NCI-H526 treated with DMSO at 0.1 percent for 48 hours (cell line): ENCODE data around the gene COL23A1.
"Not testable (repeated sequence)": the region's sequence is repeated elsewhere in the genome, so short reads cannot be mapped to it uniquely, and the experiment has no call there.

Experiments used
- DNase-seq: peaks from one replicate; lab custom pipeline; 2025; lab: John Stamatoyannopoulos, UW

Gene COL23A1

DNA sequence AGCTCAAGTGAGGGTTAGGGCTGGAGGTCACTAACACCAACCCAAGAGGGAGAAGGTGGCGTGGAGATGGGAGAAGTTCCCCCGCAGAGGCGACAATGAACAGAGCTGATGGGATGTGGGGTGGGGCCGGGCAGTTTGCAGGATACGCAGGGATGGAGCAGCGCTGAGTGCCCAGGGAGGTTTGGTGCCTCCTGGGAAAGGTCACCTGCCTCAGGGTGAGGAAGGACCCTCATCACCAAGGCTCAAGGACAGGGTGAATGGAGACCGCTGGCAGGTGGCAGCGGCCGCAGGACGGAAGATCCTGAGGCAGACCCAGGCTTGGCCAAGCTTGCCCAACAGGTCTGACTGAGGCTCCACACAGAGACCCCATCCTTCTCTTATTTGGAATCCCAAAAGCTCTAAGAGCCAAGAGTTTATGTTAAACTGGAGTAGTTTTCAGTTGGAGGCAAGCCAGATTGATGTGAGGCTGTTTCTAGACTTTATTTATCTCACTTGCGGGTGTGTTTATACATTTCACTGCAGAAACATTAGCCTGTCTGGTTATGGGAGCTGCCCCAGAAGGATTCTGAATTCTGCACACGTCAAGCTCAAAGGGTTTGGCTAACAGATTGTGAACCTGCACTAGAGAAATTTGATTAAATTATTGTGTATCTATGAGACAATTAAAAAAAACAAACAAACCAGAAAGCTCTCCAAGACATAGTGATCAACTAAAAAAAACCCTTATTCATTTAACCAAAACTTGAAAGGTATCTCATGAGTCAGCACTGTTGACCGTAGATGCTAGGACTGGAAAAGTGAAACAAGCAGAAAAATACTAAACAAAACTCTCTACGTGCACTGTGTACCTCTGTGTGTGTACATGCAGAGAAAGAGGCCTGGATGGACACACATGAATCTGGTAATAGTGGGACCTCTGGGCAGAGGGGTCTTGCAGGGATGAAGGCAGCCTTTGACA, 211.4 kb downstream of the COL23A1 start:
- DNase-seq = no peak

DNA sequence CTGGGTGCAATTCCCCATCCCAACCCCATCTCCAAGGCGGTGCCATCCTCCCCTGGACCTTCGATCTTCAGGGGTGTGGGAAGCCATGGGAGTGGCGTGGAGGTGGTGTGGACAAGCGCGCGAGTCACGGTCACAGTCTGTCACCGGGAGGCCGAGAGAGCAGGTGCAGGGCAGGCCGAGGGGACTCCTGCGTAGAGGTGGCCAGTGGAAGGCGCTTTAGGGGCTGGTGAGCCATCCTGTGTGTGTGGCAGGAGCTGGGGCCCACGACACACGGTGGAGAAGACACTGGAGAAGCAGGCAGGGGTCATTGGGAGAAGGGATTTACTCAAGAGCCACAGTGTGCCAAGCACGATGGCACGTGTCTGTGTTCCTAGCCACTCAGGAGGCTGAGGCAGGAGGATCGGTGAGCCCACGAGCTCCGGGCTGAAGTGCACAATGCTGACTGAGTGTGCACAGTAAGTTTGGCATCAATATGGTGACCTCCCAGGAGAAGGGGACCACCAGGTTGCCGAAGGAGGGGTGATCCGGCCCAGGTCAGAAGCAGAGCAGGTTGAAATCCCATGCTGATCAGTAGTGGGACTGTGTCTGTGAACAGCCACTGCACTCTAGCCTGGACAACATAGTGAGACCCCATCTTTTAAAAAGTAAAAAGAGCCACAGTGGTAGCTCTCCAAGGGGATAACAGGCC, 212.5 kb downstream of the COL23A1 start:
- DNase-seq = no peak

DNA sequence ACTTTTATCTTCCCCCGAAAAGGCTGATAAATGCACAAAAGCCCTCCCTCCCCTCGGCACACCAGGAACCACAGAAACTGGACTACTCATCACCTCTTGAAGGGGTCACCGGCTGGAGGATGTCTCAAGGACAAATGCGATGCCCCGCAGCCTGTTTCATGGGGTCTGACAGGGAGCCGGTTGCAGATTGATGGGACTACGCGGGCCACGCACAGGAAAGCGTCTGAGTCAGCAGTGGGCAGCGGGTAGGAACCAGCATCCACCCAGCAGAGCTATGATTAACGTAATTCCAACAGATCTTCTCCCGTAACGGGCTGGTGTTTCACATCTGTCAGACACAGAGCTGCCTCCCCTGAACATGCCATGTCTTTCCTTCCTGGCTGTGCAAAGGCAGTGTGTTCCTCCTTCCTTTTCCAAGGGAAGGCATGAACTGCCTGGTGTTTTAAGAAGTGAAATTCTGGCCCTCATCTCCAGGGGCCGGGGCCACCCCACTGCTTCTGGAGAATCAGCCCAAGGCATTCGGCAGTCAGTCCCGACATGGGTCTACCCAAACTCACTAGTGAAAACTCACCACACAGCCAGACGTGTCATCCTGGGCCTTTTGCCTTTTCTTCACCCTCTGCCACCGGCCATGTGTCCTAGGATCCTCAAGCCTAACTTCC, 213.1 kb downstream of the COL23A1 start:
- no peak for DNase-seq

DNA sequence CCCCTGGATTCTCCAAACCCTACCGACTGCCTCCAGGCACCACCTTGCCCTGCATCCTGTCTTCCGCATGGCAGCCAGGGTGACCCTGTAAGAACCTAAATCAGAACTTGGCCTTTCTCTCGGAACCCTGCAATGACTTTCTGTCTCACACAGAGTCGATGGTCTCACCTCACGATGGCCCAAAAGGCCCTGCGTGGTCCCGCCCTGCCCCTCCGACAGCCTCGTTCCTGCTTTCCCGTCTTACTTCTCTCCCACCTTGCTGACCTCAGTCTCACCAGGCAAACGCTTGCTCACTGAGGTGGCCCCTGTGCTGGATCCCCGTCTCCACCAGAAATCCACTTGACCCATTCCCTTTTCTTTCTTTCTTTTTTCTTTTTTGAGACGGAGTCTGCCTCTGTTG, 214.8 kb downstream of the COL23A1 start:
- no peak for DNase-seq

DNA sequence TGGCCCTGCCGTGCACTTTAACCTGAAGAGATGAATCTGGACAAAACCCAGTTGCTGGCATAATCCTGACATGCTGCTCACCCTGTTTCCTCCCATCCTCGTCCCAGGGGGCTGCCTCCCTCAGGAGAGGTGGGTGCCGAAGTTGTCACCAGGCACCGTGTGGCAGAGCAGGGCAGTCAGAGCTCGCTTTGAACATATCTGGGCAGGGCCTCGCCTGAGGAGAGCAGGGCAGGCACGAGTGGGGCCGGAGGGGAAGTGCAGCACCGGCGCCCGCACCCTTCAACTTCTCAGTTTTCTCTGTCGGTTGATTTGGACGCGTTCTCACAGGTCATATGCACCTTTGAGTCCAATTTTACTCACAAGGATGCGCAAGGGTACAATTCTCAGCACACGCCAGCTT, 216.5 kb downstream of the COL23A1 start:
- DNase-seq = no peak

DNA sequence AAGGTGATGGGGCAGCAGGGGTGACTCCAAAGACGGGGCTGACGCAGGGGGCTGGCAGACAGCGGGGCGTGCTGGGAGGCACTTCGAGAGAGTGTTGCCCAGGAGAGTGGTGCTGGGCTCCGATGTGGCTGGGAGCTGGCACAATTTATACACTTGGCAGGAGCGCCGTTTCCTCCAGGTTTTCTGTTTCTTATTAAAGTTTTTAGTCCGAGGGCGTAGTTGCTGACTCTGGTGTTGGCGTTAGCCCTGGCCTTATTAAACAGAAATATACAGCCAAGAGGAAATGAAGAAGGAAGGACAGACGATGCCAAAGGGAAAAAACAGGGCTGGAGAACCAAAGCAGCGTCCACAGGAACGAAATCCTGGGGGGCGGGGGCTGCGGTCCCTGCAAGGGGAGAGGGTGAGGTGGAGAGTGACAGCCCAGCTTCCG, 218.0 kb downstream of the COL23A1 start:
- DNase-seq = no peak

DNA sequence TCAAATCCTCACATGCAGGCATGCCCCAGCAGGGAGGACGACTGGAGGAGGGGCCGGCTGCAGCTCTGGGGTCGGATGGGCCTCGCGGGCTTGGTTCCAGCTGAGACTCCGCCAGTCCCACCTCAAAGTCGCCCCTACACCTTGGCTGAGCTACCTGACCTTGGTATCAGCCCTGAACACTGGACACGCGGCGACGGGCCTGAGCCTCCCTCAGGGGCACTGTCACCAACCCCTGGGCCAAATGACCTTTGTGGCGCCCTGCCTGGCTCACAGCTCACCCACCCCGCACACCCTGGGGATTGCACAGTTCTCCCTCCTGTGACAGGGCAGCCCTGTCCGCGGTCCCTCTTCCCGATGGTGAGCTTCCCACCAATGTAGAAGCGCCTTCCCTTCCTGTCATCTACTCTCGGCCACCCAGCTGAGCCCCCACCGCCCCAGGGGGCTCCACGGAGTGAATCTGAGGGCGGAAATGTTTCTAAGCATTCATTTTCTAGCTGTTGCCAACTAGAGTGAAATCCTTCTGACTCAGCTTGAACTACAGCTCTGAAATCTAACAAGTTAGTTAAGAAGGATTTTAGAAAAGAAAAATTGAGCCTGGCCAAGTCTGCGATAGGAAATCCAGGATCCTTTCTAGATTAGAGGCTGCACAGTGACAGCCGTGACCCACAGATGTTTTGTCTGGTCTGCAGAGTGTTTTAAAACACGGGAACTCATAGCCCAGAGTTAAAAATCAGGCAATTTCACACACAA, 218.7 kb downstream of the COL23A1 start:
- DNase-seq = no peak

DNA sequence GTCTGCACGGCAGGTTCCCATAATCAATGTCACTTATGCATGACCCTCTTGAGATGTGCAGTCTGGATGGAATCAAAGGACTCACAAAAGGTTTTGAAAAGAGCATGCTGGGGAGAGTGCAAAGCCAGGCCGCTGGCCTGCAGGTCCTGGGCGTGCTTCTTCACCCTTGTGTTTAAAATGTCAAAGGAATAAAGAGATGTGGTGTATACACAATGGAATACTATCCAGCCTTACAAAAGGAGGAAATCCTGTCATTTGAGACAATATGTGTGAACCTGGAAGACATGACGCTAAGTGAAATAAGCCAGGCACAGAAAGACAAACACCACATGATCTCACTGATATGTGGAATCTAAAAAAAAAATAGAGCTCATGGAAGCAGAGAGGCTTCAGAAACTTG, 220.1 kb downstream of the COL23A1 start:
- DNase-seq = no peak

DNA sequence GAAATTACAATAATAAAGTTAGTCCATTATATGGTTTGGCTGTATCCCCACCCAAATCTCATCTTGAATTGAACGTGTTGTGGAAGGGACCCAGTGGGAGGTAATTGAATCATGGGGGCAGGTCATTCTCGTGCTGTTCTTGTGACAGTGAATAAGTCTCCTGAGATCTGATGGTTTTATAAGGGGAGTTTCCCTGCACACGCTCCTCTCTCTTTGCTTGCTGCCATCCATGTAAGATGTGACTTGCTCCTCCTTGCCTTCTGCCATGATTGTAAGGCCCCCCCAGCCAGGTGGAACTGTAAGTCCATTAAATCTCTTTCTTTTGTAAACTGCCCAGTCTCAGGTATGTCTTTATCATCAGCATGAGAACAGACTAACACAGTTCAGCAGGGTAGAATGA, 220.7 kb downstream of the COL23A1 start:
- DNase-seq = not testable (repeated sequence)

DNA sequence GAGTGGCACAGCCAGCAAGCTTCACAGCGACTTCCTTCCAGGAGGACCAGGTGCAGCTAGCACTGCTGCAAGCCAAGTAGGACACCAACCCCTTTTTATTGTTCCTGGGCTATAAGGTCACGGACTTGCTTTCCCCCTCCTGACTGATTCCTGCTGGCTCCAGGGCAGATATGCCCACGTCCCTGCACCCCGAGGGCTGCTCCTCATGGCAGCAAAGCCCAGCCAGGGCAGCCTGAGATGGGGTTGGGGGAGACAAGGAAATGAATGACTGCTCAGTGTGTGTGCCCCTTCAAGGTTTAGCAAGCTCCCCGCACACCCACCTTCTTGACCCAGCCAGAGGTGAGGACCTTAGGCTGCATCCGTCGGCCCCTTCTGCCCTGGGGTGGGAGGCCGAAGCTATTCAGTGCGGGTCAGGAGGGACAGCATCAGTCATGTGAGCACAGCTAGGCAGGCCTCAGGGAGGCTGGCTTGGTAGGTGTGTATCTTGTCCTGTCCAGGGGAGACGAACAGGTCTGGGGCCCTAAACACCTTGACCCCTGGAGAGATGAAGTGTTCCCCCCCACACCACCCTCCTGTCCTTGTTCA, 221.4 kb downstream of the COL23A1 start:
- DNase-seq = no peak

DNA sequence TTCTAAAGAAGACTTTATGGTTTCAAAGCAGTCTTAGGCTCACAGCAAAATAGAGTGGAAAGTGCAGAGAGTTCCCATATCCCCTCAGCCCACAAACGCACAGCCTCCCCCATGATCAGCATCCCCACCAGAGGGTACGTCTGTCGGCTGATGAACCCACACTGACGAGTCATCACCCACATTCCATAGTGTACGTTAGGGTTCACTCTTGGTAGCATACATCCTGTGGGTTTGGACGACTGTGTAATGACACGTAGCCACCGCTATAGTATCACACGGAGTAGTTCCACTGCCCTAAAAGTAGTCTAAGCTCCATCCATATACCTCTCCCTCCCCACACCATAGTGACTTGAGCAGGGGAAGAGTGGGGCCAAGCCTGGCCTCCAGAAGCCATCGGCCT, 221.9 kb downstream of the COL23A1 start:
- DNase-seq = no peak

DNA sequence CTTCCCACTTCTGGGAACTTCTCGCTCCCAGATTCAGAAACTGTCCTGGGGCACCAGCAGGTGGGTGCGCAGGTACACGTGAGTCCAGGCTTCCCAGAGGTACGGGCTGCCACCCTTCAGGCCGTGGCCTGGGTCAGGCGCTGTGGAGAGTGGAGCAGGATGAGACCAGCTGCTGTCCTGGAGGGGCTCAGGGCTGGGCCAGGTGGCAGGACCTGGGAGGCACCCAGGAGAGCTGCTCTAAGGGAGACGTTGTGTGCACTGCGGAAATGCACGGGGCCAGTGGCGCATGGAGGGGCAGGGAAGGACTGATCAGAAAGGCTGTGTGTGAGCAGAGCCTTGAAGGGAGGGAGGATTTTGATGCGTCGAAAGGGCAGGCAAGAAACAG, 222.5 kb downstream of the COL23A1 start:
- no peak for DNase-seq

DNA sequence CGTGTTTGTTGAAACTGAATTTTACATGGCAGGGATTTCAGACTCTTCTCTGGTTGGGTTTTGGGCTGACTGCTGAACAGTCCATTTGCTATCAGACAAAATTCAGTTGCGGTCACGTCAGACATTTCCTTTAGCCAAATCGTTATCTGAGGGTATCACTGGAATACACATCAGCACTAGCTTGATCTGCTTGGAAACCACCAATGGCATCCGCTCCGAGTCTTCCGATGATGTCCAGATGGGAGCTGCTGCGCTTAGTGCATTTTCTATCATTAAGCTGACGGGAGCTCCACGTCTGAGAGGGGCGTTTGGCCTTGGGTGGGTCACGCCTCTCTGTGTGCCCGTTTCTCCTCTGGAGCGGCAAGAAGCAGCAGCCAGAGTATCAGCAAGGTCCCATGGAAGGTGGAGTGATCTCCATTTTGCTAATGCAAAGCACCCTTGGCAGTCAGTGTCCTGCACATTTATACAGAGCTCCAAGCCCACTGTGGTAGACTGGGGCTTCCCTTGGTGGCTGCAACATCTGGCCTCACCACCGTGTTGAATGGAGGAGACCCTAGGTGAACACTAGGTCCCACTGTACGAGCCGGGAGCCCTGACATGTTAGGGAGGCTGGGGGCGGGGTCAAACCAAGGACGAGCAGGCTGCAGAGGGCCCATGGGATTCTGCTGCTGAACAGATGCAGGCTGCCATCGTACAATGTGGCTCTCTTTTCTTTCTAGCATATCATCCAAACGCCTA, 223.0 kb downstream of the COL23A1 start:
- DNase-seq = no peak

DNA sequence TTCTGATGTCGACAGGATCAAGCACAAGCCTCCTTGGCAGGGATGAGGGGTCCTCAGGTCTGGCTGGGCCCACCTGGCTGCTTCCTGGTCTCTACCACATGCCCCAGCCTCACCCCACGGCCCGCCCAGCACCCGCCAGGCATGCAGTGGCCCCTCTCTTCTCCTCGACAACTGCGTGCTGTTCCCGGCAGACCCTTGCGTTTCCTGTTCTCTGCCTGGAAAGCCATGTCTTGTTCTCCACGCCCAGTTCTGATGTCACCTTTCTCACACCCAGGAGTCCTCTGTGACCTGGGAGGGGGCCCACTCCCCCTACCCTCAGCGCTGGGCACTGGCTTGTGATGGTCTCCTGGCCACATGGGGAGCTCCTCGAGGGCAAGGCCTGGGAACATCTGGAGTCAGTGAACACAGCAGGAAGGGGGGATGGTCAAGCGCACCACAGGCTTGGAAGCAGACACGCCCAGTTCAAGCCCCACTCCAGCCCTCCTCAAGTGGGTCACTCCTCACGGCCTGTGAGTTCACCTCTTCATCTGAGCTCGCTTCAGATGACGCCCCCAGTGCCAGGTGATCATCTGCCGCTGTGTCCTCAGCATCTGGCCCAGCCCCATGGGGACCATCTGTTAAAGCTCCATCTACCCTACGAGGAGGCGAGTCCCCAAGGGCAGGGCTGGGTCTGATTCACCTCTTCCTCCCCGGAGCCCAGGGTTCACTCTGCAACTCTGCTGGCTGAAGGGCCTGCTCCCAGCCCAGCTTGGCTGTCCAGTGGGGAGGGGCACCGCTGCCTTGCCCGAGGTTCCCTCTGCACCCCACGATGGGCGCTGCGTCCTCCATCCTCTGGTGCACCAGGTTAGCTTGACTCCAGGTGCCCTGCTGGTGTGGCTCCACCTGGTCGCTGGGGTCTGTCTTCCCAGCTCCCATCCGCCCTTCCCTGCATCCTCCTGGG, 224.4 kb downstream of the COL23A1 start:
- no peak for DNase-seq

DNA sequence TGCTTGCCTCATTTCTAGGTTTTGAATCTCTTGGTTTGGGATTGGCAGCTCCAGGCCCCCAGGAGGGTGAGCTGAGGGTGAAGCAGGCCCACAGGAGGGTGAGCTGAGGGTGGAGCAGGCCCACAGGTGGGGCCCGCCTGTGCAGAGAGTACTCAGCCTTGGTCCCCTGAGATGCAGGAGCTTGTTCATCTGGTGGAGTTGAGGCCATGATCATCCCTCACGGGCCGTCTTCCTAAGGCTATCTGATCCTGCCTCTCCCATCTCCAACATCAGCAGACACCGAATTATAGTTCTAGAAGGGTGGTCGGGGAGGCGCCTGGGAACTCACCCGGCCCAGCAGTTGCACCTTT, 225.9 kb downstream of the COL23A1 start:
- DNase-seq = no peak

DNA sequence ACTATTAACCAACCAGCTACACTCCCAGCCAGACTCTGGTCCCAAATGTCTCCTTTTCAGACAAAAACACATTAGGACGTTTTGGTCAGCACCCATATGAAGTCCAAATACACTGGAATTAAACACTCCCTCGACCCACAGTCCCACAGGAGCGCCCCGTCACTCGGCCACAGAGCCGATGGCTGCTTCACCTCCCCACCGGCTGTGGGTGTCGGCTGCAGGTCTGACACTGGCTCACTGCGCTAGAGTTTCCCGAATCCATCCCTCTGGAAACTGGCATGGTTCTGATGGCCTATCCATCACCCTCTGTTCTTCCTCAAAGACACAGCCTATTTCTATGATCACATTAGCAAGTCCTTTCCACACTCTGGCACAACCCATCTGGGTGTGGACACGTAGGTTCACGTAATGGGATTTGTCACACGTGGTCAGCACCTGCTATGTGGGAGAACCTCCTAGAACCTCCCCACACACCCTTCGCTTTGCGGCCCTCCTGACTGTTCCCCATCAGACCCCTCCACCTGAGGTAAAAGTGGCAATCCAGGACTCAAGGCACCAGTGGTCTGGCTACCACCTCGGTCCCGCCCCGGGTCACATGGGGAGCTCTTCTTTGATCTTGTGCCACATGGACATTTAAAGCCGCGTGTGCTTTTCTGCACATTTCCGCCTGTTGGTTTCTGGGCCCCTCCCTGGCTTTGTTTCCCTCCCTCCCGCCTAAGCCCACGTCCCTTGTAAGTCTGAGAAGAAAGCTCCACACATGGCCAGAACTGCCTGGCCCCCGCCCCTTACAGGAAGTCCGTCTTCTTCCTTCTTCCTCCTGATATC, 226.5 kb downstream of the COL23A1 start:
- DNase-seq = no peak

DNA sequence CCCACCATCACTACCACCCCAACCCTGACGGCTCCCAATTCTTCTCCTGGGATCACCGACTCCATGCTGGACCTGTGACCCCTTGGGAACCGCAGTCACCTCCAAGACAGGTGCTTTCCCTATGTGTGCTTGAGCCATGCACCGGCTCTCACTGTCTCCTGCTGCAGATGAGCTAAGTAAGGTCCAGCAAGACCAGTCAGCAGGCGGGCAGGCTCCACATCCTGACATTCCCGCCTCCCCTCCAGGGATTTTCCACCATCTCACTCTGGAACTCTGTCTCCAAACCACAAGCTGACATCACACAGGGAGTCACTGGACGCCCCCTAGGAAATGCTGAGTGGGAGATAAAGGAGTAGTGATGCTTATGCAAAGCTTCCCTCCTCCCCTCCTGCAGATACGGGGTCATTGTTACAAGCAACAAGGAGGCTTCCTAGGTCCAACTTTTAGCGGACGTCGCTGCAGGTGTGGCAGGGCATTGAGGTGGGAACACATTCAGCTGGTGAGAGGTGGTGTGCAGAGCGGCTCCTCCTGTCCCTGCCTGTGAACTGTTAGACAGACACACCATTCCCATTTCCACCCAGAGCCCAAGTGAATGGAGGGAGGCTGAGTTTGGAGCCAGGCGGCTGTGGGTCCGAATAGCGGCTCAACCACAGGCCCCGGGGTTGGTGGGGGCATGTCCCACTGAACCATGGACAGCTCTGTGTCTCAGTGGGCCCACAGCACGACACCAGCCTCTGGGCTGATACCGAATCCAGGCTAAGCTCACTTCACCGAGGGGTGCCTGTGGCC, 228.3 kb downstream of the COL23A1 start:
- no peak for DNase-seq

DNA sequence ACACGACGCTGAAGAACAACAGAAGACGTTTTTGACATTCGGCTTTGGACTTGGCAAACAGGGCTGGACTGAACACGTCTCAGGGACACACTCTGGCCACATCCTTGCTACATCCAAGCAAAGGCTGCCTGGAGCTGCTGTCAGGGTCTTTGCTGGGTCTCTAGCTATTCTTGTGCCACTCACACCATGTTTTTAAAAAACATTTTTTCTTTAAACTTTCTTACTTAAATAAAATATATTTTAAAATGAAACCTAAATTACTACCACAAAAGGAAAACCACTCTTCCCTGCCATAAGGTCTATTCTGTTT, 229.3 kb downstream of the COL23A1 start:
- no peak for DNase-seq
